CD4-positive, alpha-beta T cell treated with Interleukin-6 for 4 hours (primary cell): Measurements from ENCODE around the gene TMEM132C.
"Not testable (repeated sequence)": the region's sequence is repeated elsewhere in the genome, so short reads cannot be mapped to it uniquely, and the experiment has no call there.

ENCODE experiments used
- DNase-seq: peaks from one replicate; pipeline ENCODE4 v3.0.0-alpha.2; 2020; ENCODE audit warnings: mixed read lengths

Gene TMEM132C

GRCh38 chr12:128424931-128425431, 158.0 kb downstream of the TMEM132C start:
- DNase-seq: no peak

DNA sequence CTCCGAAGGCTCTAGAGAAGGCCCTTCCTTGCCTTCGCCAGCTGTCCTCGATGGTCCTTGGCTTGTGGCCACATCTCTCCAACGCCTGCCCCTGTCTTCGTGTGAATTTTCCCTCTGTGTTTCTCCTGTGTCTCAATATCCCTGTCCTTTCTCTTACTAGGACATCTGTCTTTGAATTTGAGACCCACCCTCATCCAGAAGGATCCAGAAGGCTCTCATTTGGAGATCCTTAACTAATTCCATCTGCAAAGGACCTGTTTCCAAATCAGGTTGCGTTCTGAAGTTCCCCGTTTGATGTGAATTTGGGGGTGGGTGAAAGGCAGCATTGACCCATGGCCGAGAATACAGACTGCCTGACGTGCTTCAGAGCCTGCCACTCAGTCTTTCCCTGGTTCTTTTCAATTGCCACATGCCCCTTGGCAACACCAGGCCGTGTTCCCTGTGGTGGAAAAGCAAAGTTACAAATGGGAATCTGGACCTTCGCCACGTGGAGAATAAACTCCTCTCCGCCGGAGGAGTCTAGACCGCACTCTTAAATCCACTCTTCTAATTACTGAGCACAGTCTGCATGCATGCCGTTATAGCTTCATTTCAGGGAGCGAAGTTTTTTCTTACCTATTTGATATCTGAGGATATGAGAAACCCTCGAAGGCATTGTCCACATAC, 158.8 kb downstream of the TMEM132C start:
- DNase-seq: no peak

- no peak for DNase-seq
These were observed 159.5 kb downstream of the TMEM132C start for GRCh38 chr12:128426511-128426910.

- DNase-seq: no peak
These were observed 172.8 kb downstream of the TMEM132C start for GRCh38 chr12:128439796-128440195.

DNA sequence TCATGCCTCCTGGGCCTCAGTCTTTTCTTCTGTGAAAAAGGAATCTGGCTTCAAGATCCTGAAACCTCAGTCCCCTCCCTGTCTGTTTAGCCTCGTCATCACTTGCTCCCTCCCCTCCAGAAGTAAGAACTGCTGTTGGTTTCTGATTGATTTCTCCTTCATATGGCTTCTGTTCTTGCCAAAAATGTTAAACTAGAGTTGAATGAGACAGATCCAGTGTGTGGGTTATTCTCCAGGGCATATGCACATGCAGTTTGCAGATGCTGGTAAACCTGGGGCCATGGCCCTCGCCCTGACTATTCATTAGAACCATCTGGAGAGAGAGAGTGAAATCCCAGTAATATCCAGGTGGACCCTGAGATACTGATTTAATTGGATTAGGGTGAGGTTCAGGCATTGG, 175.1 kb downstream of the TMEM132C start:
- no peak for DNase-seq

GRCh38 chr12:128444598-128444997, 177.6 kb downstream of the TMEM132C start:
- no peak for DNase-seq

DNA sequence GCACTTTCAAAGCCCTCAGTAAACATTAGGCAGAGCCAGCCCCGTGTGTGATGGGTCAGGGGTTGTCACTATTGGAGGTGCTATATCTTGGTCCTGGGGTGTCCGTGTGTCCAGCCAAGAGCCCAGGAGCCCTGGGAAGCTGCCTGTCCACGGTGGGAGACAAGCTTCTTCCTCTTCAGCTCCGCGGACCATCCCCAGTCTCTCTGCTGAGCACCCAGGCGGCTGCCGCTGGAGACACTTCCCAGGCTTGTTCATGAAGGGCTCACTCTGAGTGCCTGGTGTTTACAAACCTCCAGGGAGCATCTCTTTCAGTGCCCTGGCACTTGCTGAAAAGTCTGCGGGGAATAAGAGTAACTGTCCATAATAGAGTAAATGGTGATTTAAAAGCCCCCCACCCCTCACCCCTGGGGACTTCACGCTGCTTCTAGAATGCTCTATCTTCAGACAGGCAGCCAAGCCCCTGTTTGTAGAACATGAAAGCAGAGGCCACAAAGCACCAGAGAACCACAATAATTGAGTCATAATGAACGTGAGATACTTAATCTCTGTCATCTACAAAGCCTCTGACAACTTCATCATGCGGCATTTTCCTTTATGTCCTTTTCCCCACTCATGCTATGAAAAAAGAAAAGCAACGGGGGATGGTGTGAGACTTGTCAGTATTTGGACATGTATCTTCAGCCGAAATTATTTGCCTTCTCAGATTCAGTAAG, 178.6 kb downstream of the TMEM132C start:
- DNase-seq: no peak

DNA sequence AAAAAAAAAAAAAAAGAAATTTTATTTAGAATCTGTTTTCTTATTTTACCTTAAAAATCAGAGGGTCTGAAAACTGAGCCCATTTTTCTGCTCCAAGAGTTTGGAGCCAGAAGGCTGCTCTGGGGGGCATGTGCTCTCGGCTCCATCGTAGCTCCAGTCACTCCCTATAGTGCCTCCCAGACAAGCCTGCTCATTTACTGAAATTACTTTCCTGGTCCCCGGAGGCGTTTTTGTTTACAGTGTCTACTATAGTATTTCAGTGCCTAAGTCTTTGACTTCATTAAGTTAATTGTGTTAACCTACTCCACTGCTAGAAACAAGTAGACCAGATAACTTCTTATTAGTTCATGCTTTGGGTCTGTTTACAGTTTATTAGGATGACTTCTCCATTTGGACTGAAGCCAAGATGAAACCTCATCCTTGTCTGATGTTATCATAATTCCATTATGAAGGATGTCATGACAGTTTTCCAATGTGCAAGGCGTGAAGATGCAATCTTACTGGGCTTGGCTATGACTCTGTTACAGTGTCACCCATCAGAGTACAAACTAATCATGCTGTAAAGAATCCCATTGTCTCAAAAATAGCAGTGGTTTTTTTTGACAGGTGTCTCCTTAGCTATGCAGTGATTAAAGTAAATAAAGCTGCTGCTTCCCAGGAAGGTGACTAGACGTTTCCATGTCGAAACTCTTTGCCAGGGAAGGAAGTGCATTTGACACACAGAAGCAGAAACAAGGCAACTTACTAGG, 182.3 kb downstream of the TMEM132C start:
- DNase-seq: no peak

DNA sequence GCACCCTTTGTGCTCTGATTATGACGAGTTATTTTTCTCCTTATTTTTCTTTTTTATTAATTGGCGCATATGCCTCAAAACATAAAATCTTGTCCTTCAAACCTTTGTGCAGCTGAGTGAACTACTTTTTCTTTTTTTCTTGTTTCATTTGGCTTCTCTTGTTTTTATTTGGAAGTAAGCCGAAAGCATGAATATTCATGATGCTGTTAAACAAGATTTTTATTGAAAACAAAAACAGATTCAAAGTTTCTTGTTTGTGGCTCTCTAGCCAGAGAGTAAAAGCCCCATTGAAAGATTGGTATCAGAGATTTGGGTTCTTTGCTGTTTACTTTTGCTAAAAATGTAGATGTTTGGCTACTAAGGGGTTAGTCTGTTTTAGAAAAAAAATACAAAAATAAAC, 183.8 kb downstream of the TMEM132C start:
- no peak for DNase-seq

- DNase-seq: no peak
These were observed 188.9 kb downstream of the TMEM132C start for GRCh38 chr12:128455851-128456250.

DNA sequence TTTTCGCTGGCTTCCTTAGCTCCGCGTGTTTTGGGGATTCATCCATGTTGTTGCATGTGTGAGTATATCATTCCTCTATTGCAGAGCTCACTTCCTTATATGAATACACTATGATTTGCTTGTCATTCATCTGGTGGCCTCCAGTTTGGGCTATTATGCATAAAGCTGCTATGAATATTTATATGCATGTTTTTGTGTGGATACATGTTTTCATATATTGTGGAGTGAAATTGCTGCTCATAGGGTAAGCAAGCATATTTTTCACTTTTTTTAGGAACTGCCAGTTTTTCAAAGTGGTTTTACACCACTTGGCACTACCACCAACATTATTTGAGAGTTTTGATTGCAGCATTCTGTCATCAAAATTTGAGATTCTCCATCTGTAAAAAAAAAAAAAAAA, 190.0 kb downstream of the TMEM132C start:
- DNase-seq: no peak

GRCh38 chr12:128458301-128458974, 191.5 kb downstream of the TMEM132C start:
- no peak for DNase-seq

- no peak for DNase-seq
These were observed 192.1 kb downstream of the TMEM132C start for GRCh38 chr12:128459067-128459466.

- no peak for DNase-seq
These were observed 196.9 kb downstream of the TMEM132C start for GRCh38 chr12:128463881-128464280.

DNA sequence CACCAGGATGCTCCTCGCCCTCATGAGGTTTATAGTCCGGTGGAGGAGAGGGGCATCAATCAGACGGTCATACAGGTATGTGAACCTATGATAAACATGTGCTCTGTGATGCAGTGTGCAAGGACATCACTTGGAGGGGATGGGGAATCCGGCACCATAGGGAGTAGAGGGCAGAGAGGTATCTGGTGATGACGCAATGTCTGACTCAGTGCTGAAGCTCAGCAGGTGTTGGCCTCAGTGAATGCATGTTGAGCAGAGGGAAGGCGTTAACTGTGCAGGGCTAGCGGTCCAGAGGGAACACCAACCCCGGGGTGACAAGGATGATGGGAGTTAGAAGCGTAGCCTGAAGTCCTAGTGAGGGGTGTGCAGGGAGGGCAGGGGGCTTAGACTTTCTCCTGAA, 200.9 kb downstream of the TMEM132C start:
- no peak for DNase-seq

GRCh38 chr12:128468926-128469325, 202.0 kb downstream of the TMEM132C start:
- DNase-seq: no peak

- DNase-seq: no peak
These were observed 204.5 kb downstream of the TMEM132C start for GRCh38 chr12:128471491-128471890.

DNA sequence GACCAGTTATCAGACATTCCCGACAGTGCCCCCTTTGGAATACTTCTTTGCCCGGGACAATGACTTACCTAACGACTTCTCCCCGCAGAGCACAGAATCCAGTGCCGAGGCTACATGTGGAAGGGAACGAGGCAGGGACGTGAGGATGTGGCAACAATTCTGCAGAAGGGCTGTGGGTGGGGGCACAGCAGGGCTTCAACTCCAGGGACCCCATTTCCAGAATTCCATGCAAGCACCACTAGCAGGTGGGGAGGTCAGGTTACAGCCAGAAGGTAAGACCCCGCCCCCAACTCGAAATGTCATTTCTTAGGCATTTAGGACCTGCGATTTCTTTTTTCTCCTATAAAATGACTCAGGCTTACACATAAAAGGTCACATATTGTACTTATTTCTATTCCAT, 207.9 kb downstream of the TMEM132C start:
- DNase-seq: no peak

DNA sequence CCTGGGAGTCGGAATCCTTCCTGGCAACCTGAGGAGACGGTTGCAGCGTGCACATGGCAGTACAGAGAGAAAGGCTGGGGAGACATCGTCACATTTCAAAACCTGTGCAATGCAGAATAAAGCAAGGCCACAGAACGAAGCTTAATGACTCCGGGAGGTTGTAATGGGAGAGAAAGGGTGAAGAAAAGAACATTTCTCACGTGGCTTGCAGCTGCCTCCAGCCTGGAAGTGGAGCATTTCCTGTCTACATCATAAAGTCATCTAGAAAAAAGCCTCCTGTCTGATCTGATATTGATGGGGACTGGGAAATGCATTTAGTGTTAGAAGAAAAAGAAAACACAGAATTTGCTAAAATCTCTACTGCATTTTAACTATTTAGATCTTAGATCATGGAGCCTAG, 209.3 kb downstream of the TMEM132C start:
- DNase-seq: no peak

GRCh38 chr12:128483526-128484255, 216.7 kb downstream of the TMEM132C start:
- DNase-seq: no peak

- not testable (repeated sequence) for DNase-seq
These were observed 230.4 kb downstream of the TMEM132C start for GRCh38 chr12:128497376-128497775.

- DNase-seq: no peak
These were observed 240.5 kb downstream of the TMEM132C start for GRCh38 chr12:128507470-128507869.
